Activated T-cell treated with anti-CD3 and anti-CD28 coated beads, Interleukin-2, amount 50 U/mL, for 24 hours (primary cell): ENCODE measurements around the gene SCNN1A.
A peak's percentile ranks its signal among the peaks of the same experiment; 100 is the strongest.
"Not testable (repeated sequence)": the region's sequence is repeated elsewhere in the genome, so short reads cannot be mapped to it uniquely, and the experiment has no call there.

Source experiments
- DNase-seq: peaks from one replicate; pipeline ENCODE4 v3.0.0-alpha.2; 2020
- H3K27ac Mint-ChIP-seq: 2 replicates; pipeline ENCODE4 v1.8.0; 2020; ENCODE audit warnings: mild to moderate bottlenecking, mixed read lengths
- H3K27me3 Mint-ChIP-seq: 2 replicates; pipeline ENCODE4 v1.8.0; 2020; ENCODE audit warnings: mixed read lengths
- H3K36me3 Mint-ChIP-seq: 2 replicates; pipeline ENCODE4 v1.8.0; 2020; ENCODE audit warnings: low read depth, mixed read lengths
- H3K4me1 Mint-ChIP-seq: 2 replicates; pipeline ENCODE4 v1.8.0; 2020; ENCODE audit warnings: low read depth, mixed read lengths
- H3K4me3 Mint-ChIP-seq: 2 replicates; pipeline ENCODE4 v1.8.0; 2020; ENCODE audit warnings: mild to moderate bottlenecking, moderate library complexity, mixed read lengths
- H3K9me3 Mint-ChIP-seq: 2 replicates; pipeline ENCODE4 v1.8.0; 2020; ENCODE audit warnings: mixed read lengths

Gene SCNN1A

DNA sequence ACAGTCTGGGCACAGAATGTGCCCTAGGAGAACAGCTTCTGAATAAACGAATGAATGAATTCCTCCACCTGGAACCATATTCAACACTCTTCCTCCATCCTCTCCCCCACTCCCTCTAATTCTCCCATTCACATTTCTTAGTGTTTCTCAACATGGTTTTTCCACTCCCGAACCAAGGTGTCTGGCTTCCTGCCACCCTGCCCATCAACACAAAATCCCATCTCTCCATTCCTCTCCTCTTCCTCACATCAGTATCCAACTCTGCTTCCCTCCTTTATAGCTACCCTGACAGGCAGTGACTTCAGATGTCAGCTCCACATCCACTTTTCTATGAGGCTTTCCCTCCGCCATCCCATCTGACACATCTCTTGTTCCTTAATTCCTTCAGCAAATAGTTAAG lies 36.4 kb downstream of the SCNN1A start:
- H3K27ac Mint-ChIP-seq, result no peak overlapping the region
- H3K36me3 Mint-ChIP-seq, result peaks cover 25% of the 10 kb centered on the region
- H3K4me3 Mint-ChIP-seq, result no peak overlapping the region
- DNase-seq, result no peak
- H3K4me1 Mint-ChIP-seq, result peaks cover 21% of the 10 kb centered on the region
- H3K9me3 Mint-ChIP-seq, result no peaks in the 10 kb centered on the region
- H3K27me3 Mint-ChIP-seq, result no peaks in the 10 kb centered on the region

GRCh38 chr12:6338536-6338935 lies 36.8 kb downstream of the SCNN1A start:
- H3K27me3 Mint-ChIP-seq, H3K4me3 Mint-ChIP-seq, H3K9me3 Mint-ChIP-seq, DNase-seq, H3K27ac Mint-ChIP-seq: not testable (repeated sequence)
- Mint-ChIP-seq H3K4me1 (peaks cover 18% of the 10 kb centered on the region), H3K36me3 (peaks cover 29% of the 10 kb centered on the region)

GRCh38 chr12:6337958-6338433 lies 37.4 kb downstream of the SCNN1A start:
- Mint-ChIP-seq H3K27ac (no peak overlapping the region), H3K36me3 (peaks cover 34% of the 10 kb centered on the region), H3K4me3 (no peak overlapping the region), H3K9me3 (no peaks in the 10 kb centered on the region), H3K4me1 (peaks cover 13% of the 10 kb centered on the region), H3K27me3 (no peaks in the 10 kb centered on the region)
- no peak for DNase-seq

DNA sequence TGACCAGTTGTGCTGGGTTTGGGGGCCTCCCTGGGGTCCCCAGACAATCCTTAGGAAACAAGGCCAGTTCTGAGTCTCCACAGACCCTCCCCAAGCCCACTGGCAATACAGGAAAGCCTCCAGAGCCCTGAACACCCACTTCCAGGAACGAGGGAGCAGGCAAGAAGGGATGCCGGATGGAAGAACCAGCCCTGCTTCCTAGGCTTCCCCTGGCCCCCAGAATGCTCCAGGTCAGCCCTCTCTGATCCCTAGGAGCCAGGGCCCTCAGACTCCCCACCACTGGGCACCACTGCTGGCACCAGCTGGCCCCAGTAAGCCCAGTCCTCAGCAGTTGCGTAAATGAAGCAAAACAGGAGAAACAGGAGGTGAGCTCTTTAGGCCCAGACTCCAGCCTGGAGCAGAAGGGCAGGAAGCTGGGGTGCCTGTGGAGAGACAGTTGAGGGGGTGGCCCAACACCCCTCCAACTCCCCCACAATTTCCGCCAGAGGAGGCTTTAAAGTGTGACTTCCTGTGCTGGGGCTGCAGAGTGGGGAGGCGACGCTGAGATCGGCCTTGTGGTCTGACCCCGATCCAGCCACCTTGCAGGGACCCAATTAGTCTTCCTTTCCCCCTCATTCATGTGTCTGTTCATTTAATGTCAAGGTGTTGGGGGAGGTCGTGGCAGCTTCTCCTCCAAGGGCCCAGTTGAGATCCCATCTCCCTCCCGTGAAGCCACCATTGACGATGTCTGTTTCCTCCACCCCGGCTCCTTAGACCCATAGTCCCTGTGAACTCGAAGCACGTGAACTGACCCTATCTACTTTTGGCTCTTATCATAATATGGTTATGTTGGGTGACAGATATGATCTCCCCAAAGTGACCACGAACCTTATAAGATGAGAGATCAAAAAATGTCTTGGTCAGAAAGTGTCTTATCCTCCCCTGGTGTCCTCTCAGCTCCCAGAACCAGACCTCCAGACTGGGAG lies 38.2 kb downstream of the SCNN1A start:
- Mint-ChIP-seq H3K4me1 (peaks cover 4% of the 10 kb centered on the region), H3K27me3 (no peaks in the 10 kb centered on the region), H3K9me3 (no peaks in the 10 kb centered on the region), H3K4me3 (no peak overlapping the region), H3K27ac (no peak overlapping the region), H3K36me3 (peaks cover 43% of the 10 kb centered on the region)
- DNase-seq, result peak; percentile 63

DNA sequence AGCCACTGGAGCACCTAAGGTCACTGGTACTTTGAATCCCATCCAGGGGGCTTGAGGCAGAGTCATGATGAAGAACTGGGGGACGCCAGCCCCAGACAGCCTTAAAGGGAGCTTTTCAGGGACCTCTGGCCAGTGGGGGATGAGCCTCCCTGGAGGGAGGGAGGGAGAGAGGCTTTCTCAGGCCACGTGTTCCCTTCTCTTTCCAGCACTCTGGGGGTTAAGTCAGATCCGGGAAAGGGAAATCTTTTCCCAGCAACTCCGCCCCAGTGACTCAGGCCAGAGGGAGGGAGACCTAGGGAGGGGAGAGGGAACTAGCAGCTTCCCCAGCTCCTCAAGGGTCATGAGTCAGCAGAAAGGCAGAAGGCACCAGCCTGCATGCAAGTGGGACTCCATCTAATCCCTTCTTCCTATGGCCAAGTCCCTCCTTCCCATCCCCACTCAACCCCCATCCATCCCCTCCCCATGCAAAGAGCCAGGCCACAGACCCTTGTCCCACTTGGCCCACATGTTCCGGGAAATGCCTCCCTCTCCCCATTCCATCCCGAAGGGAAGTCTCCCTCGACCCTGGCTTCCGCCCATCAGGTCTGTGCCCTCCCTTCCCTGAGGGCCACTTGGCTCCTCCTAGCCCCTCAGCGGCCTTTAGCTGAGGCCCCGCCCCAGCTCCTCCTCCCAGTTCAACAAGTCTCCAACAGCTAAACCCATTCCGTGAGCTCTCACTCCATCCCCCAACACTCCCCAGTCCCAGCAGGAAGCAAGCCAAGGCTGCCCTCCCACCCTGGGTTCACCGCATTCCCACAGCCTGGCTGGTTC lies 39.1 kb downstream of the SCNN1A start:
- no peaks in the 10 kb centered on the region for H3K9me3 Mint-ChIP-seq
- peaks cover 48% of the 10 kb centered on the region for H3K36me3 Mint-ChIP-seq
- DNase-seq, result peak; percentile 76
- H3K4me3 Mint-ChIP-seq, result no peak overlapping the region
- H3K4me1 Mint-ChIP-seq, result peaks cover 3% of the 10 kb centered on the region
- no peak overlapping the region for H3K27ac Mint-ChIP-seq
- no peaks in the 10 kb centered on the region for H3K27me3 Mint-ChIP-seq

DNA sequence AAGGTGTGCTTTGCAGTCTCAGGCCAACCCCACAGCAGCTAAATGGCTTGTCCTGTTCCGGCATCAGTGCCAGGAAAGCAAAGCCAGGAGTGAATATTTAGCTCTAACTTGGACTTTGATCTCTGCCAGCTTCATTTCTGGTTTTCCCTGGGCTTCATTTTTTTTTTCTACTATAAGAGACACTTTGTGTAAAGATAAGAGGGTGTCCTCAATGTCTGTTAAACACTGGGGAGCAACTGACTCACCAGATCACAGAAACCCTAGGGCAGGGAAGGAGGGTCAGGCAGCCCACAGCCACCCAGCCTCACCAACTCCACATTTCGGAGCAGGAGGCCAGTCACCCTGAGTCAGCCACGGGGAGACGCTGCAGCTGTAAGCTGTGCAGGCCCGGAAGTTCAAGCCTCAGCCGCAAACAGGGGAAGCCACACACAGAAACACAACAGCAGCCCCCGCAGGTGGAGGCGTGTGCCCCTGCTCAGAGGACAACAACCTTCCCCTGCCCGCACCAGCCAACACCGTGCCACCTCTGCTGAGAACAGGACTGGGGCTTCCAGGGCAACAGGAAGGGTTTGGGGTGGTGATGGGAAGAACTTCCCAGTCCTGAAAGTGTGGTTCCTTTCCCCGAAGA lies 39.8 kb downstream of the SCNN1A start:
- peaks cover 4% of the 10 kb centered on the region for H3K4me1 Mint-ChIP-seq
- H3K27ac Mint-ChIP-seq, result no peak overlapping the region
- H3K27me3 Mint-ChIP-seq, result no peaks in the 10 kb centered on the region
- H3K4me3 Mint-ChIP-seq, result no peak overlapping the region
- H3K9me3 Mint-ChIP-seq, result no peaks in the 10 kb centered on the region
- peak; percentile 87 for DNase-seq
- peaks cover 55% of the 10 kb centered on the region for H3K36me3 Mint-ChIP-seq

DNA sequence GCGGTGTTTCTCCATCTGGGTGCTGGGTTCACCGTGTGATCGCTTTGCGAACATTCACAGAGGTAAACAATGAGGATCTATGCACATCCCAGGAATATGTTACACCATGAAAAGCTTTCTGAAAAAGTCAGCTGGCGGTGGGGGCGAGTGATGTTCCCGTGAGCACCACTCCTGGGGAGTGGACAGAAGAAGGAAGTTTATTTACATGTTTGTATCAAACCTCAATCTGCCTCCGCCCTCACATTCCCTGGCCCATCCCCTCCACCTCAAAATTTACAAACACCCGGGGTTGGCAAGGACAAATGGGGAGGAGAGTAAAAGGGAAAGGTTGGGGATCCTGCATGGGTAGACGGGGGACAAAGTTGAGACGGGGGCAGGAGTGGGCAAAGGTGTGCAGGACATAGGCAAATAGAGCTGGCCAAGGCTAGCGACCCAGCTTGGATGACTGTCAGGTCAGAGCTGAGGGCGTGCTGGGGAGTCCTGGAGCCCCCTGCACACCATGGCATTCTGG lies 40.4 kb downstream of the SCNN1A start:
- no peak for DNase-seq
- Mint-ChIP-seq H3K27me3 (no peaks in the 10 kb centered on the region), H3K9me3 (no peaks in the 10 kb centered on the region), H3K36me3 (peaks cover 61% of the 10 kb centered on the region), H3K4me1 (peaks cover 4% of the 10 kb centered on the region), H3K27ac (no peak overlapping the region), H3K4me3 (no peak overlapping the region)

DNA sequence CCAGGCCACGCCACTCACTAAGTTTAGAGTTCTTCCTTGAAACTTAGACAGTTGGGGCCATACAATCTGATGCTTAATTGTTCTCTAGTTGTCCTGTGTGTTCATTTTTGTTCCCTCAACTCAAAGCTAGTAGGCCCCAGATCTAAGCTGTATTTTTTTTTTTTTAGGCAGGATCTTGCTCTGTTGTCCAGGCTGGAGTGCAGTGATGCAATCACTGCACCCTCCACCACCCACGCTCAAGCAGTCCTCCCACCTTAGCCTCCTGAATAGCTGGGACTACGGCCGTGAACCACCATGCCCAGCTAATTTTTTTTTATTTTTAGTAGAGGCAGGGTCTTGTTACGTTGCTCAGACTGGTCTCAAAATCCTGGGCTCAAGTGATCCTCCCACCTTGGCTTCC lies 41.0 kb downstream of the SCNN1A start:
- peaks cover 4% of the 10 kb centered on the region for H3K4me1 Mint-ChIP-seq
- peak overlapping the region; percentile 87 for H3K27ac Mint-ChIP-seq
- peak overlapping the region; percentile 42 for H3K4me3 Mint-ChIP-seq
- no peak for DNase-seq
- H3K9me3 Mint-ChIP-seq, result no peaks in the 10 kb centered on the region
- H3K27me3 Mint-ChIP-seq, result no peaks in the 10 kb centered on the region
- peaks cover 65% of the 10 kb centered on the region for H3K36me3 Mint-ChIP-seq

DNA sequence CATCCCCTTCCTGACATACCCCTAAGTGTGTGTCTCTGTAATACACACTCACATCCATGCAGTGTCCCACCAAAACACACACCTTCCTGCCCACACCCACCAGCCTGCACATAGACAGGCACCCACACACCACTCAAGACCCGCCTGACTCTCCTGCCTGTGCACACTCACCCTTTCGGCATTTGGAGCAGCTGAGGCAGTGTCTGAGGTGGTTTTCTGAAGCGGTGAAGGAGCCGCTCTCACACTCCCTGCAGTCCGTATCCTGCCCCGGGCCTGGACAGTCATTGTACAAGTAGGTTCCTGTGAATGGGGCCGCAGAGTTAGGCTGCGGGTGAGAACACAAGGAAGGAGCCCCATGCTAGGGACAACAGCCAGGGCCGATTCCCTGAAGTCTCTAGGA lies 41.8 kb downstream of the SCNN1A start:
- peaks cover 70% of the 10 kb centered on the region for H3K36me3 Mint-ChIP-seq
- H3K27ac Mint-ChIP-seq, result peak overlapping the region; percentile 87
- H3K4me3 Mint-ChIP-seq, result peak overlapping the region; percentile 42
- H3K27me3 Mint-ChIP-seq, result no peaks in the 10 kb centered on the region
- no peaks in the 10 kb centered on the region for H3K9me3 Mint-ChIP-seq
- no peak for DNase-seq
- H3K4me1 Mint-ChIP-seq, result peaks cover 4% of the 10 kb centered on the region

DNA sequence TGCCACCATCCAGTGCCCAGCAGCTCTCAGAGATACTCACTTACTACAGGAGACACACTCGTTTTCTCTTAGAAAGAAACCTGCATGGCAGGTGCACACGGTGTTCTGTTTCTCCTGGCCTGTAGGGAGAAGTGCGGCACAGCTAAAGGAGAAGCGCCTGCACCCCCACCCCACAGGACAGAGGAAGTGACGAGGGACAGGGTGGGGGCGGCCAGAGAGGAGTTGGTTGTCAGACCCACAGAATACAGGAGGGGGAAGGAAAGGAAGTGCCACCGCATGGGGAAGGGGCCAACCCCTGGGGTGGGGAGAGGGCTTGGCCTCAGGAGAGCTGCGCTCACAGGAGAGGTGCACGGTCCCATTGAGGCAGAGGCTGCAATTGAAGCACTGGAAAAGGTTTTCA lies 42.3 kb downstream of the SCNN1A start:
- Mint-ChIP-seq H3K4me3 (peak overlapping the region; percentile 42), H3K27me3 (no peaks in the 10 kb centered on the region), H3K36me3 (peaks cover 75% of the 10 kb centered on the region), H3K27ac (peak overlapping the region; percentile 87), H3K9me3 (no peaks in the 10 kb centered on the region), H3K4me1 (peaks cover 4% of the 10 kb centered on the region)
- DNase-seq, result no peak

- H3K9me3 Mint-ChIP-seq, result no peaks in the 10 kb centered on the region
- H3K36me3 Mint-ChIP-seq, result peaks cover 79% of the 10 kb centered on the region
- peaks cover 4% of the 10 kb centered on the region for H3K4me1 Mint-ChIP-seq
- peak overlapping the region; percentile 87 for H3K27ac Mint-ChIP-seq
- H3K27me3 Mint-ChIP-seq, result no peaks in the 10 kb centered on the region
- H3K4me3 Mint-ChIP-seq, result peak overlapping the region; percentile 42
- no peak for DNase-seq
Observed at GRCh38 chr12:6332459-6332858, 42.9 kb downstream of the SCNN1A start.

GRCh38 chr12:6330999-6331714 lies 44.2 kb downstream of the SCNN1A start:
- no peaks in the 10 kb centered on the region for H3K9me3 Mint-ChIP-seq
- peaks cover 86% of the 10 kb centered on the region for H3K36me3 Mint-ChIP-seq
- H3K4me3 Mint-ChIP-seq, result no peak overlapping the region
- peaks cover 13% of the 10 kb centered on the region for H3K4me1 Mint-ChIP-seq
- no peaks in the 10 kb centered on the region for H3K27me3 Mint-ChIP-seq
- peak overlapping the region; percentile 40 for H3K27ac Mint-ChIP-seq
- no peak for DNase-seq

DNA sequence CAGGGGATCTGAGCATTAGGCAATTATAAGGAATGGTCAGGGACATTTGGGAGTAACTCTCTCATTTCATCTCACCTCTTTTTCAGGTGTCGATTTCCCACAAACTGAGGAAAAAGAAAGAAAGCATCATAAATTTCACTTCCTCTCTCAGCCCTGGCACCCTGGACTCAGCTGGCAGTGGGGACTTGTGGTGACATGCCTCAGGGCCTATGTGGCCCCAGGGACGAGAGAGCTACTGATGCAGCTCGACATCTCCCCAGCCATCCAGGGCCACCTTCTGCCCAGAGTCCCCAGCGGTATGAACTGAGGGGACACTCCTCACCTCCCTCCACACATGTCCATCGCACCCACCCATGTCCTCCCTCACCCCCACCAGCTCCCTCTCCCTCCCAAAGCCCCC lies 45.2 kb downstream of the SCNN1A start:
- Mint-ChIP-seq H3K27ac (peak overlapping the region; percentile 72), H3K9me3 (no peaks in the 10 kb centered on the region), H3K36me3 (peaks cover 82% of the 10 kb centered on the region), H3K27me3 (no peaks in the 10 kb centered on the region), H3K4me3 (no peak overlapping the region), H3K4me1 (peaks cover 18% of the 10 kb centered on the region)
- DNase-seq, result no peak

DNA sequence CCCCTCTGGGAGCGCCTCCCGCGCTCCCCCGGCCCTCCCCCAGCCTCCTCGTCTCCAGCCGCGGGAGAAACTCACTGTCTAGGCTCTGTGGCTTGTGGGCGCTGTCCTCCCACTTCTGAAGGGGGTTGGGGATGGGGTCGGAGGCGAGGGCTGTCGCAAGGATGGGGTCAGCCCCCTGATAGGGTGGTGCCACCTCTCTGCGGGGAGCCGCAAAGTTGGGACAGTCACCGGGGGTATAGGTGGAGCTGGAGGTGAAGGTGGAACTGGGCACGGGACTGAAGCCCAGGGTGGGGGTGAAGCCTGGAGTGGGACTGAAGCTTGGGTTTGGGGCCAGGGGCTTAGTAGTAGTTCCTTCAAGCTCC lies 45.7 kb downstream of the SCNN1A start:
- H3K27ac Mint-ChIP-seq, result peak overlapping the region; percentile 22
- DNase-seq, result no peak
- H3K4me1 Mint-ChIP-seq, result peaks cover 23% of the 10 kb centered on the region
- H3K27me3 Mint-ChIP-seq, result no peaks in the 10 kb centered on the region
- H3K9me3 Mint-ChIP-seq, result no peaks in the 10 kb centered on the region
- no peak overlapping the region for H3K4me3 Mint-ChIP-seq
- peaks cover 77% of the 10 kb centered on the region for H3K36me3 Mint-ChIP-seq
